ENCODE results near the gene EXOSC6. TPM values are rescaled to one million over a fixed set of nuclear protein-coding genes. Genes with fewer than 3 reads are reported as not detected.
"Not testable (repeated sequence)": the region's sequence is repeated elsewhere in the genome, so short reads cannot be mapped to it uniquely, and the experiment has no call there.

The EXOSC6 gene
- total and polyA plus RNA-seq, 2 experiments from 2014 or later, result 13.7 to 27.8 TPM

- H3K9me2 ChIP-seq (ENCODE audit: insufficient read depth); ATAC-seq; H3K4me2 ChIP-seq; H4K20me1 ChIP-seq (replicated peaks; ENCODE audit: insufficient read depth); H3K27ac Mint-ChIP-seq; DNase-seq (ENCODE audit: low spot score); H3K4me3 ChIP-seq; H3K4me1 ChIP-seq (ENCODE audit: insufficient read depth); H3F3A ChIP-seq (replicated peaks; ENCODE audit: low read depth); H3K79me2 ChIP-seq (replicated peaks; ENCODE audit: insufficient read depth); H2AFZ ChIP-seq; H3K9me3 Mint-ChIP-seq; H3K4me3 Mint-ChIP-seq; H3K4me1 Mint-ChIP-seq; H3K27me3 Mint-ChIP-seq (ENCODE audit: insufficient read depth, low read depth, poor library complexity); H3K27ac ChIP-seq (ENCODE audit: low read depth); H3K27me3 ChIP-seq (ENCODE audit: insufficient read depth): not testable (repeated sequence)
- peaks cover 21% of the 10 kb centered on the region for H3K36me3 ChIP-seq (ENCODE audit: insufficient read depth)
- H3K36me3 Mint-ChIP-seq (ENCODE audit: low read depth), result peaks cover 45% of the 10 kb centered on the region; the same call in 2 of the 3 replicates
These were observed 19.9 kb downstream of the EXOSC6 start for GRCh38 chr16:70231831-70232230.

GRCh38 chr16:70226024-70226423 lies 25.7 kb downstream of the EXOSC6 start:
- H3K4me3 Mint-ChIP-seq, H3K9me3 Mint-ChIP-seq: not testable (repeated sequence)
- peaks cover 47% of the 10 kb centered on the region; the same call in 2 of the 3 replicates for H3K36me3 Mint-ChIP-seq (ENCODE audit: low read depth)

GRCh38 chr16:70225430-70225829 lies 26.3 kb downstream of the EXOSC6 start:
- not testable (repeated sequence) for H3K4me2 ChIP-seq; H3F3A ChIP-seq (replicated peaks; ENCODE audit: low read depth); H3K9me3 Mint-ChIP-seq; H3K27me3 Mint-ChIP-seq (ENCODE audit: insufficient read depth, low read depth, poor library complexity); H3K4me1 ChIP-seq (ENCODE audit: insufficient read depth); H3K4me3 ChIP-seq; H4K20me1 ChIP-seq (replicated peaks; ENCODE audit: insufficient read depth); H3K27me3 ChIP-seq (ENCODE audit: insufficient read depth); DNase-seq (ENCODE audit: low spot score); H3K4me3 Mint-ChIP-seq; H3K9me2 ChIP-seq (ENCODE audit: insufficient read depth); H2AFZ ChIP-seq; H3K27ac ChIP-seq (ENCODE audit: low read depth); H3K79me2 ChIP-seq (replicated peaks; ENCODE audit: insufficient read depth); ATAC-seq; H3K27ac Mint-ChIP-seq; H3K4me1 Mint-ChIP-seq
- H3K36me3 Mint-ChIP-seq (ENCODE audit: low read depth), result peaks cover 44% of the 10 kb centered on the region; the same call in 2 of the 3 replicates
- H3K36me3 ChIP-seq (ENCODE audit: insufficient read depth), result peaks cover 22% of the 10 kb centered on the region; the same call in 1 of the 2 replicates

More at GRCh38 chr16:70226024-70226423, 25.7 kb downstream of the EXOSC6 start:
- H2AFZ ChIP-seq; H3K27ac Mint-ChIP-seq; DNase-seq (ENCODE audit: low spot score); H3K4me3 ChIP-seq; H3K4me1 ChIP-seq (ENCODE audit: insufficient read depth); H3K27ac ChIP-seq (ENCODE audit: low read depth); H3K27me3 ChIP-seq (ENCODE audit: insufficient read depth); H3K4me1 Mint-ChIP-seq; H3K27me3 Mint-ChIP-seq (ENCODE audit: insufficient read depth, low read depth, poor library complexity); H3K4me2 ChIP-seq; H4K20me1 ChIP-seq (replicated peaks; ENCODE audit: insufficient read depth); ATAC-seq; H3K79me2 ChIP-seq (replicated peaks; ENCODE audit: insufficient read depth); H3K9me2 ChIP-seq (ENCODE audit: insufficient read depth); H3F3A ChIP-seq (replicated peaks; ENCODE audit: low read depth): not testable (repeated sequence)
- H3K36me3 ChIP-seq (ENCODE audit: insufficient read depth), result peaks cover 22% of the 10 kb centered on the region; the same call in 1 of the 2 replicates

GRCh38 chr16:70224645-70225044 lies 27.1 kb downstream of the EXOSC6 start:
- ATAC-seq; H3K4me3 Mint-ChIP-seq; H3K9me3 Mint-ChIP-seq; H3K27ac ChIP-seq (ENCODE audit: low read depth); H3K4me2 ChIP-seq; H3K4me1 Mint-ChIP-seq; H3K27me3 Mint-ChIP-seq (ENCODE audit: insufficient read depth, low read depth, poor library complexity); H3K9me2 ChIP-seq (ENCODE audit: insufficient read depth); H3K79me2 ChIP-seq (replicated peaks; ENCODE audit: insufficient read depth); H4K20me1 ChIP-seq (replicated peaks; ENCODE audit: insufficient read depth); DNase-seq (ENCODE audit: low spot score); H3K4me1 ChIP-seq (ENCODE audit: insufficient read depth); H3F3A ChIP-seq (replicated peaks; ENCODE audit: low read depth); H3K27ac Mint-ChIP-seq; H2AFZ ChIP-seq; H3K4me3 ChIP-seq; H3K27me3 ChIP-seq (ENCODE audit: insufficient read depth): not testable (repeated sequence)
- peaks cover 48% of the 10 kb centered on the region; the same call in 2 of the 3 replicates for H3K36me3 Mint-ChIP-seq (ENCODE audit: low read depth)
- peaks cover 22% of the 10 kb centered on the region; the same call in 1 of the 2 replicates for H3K36me3 ChIP-seq (ENCODE audit: insufficient read depth)

GRCh38 chr16:70223971-70224513 lies 27.7 kb downstream of the EXOSC6 start:
- peaks cover 17% of the 10 kb centered on the region; the same call in 1 of the 2 replicates for H3K36me3 ChIP-seq (ENCODE audit: insufficient read depth)
- not testable (repeated sequence) for H3K4me1 Mint-ChIP-seq; H3F3A ChIP-seq (replicated peaks; ENCODE audit: low read depth); H3K27ac ChIP-seq (ENCODE audit: low read depth); H3K79me2 ChIP-seq (replicated peaks; ENCODE audit: insufficient read depth); H3K4me2 ChIP-seq; H3K4me3 ChIP-seq; H2AFZ ChIP-seq; H3K4me3 Mint-ChIP-seq; H3K27ac Mint-ChIP-seq; ATAC-seq; H3K9me2 ChIP-seq (ENCODE audit: insufficient read depth); H4K20me1 ChIP-seq (replicated peaks; ENCODE audit: insufficient read depth); H3K9me3 Mint-ChIP-seq; H3K27me3 ChIP-seq (ENCODE audit: insufficient read depth); H3K27me3 Mint-ChIP-seq (ENCODE audit: insufficient read depth, low read depth, poor library complexity); H3K4me1 ChIP-seq (ENCODE audit: insufficient read depth); DNase-seq (ENCODE audit: low spot score)
- peaks cover 52% of the 10 kb centered on the region; the same call in 2 of the 3 replicates for H3K36me3 Mint-ChIP-seq (ENCODE audit: low read depth)

GRCh38 chr16:70223216-70223615 lies 28.5 kb downstream of the EXOSC6 start:
- H3K36me3 Mint-ChIP-seq (ENCODE audit: low read depth), result peaks cover 51% of the 10 kb centered on the region; the same call in 2 of the 3 replicates
- not testable (repeated sequence) for H3K4me1 Mint-ChIP-seq; H3K9me3 Mint-ChIP-seq; H3K4me3 ChIP-seq; H3F3A ChIP-seq (replicated peaks; ENCODE audit: low read depth); H3K27me3 ChIP-seq (ENCODE audit: insufficient read depth); H3K4me2 ChIP-seq; H3K9me2 ChIP-seq (ENCODE audit: insufficient read depth); H3K79me2 ChIP-seq (replicated peaks; ENCODE audit: insufficient read depth); H3K27ac ChIP-seq (ENCODE audit: low read depth); H3K27me3 Mint-ChIP-seq (ENCODE audit: insufficient read depth, low read depth, poor library complexity); ATAC-seq; H3K4me1 ChIP-seq (ENCODE audit: insufficient read depth); DNase-seq (ENCODE audit: low spot score); H4K20me1 ChIP-seq (replicated peaks; ENCODE audit: insufficient read depth); H2AFZ ChIP-seq; H3K4me3 Mint-ChIP-seq; H3K27ac Mint-ChIP-seq
- H3K36me3 ChIP-seq (ENCODE audit: insufficient read depth), result peaks cover 17% of the 10 kb centered on the region; the same call in 1 of the 2 replicates
